Heart left ventricle (tissue), 13 donors: Measurements from ENCODE around the gene AFF3.

ENCODE experiments used
- POLR2A ChIP-seq, 2 donors: fragments of 450-650 bp; IDR thresholded peaks; one replicate each; pipeline ENCODE4 v1.6.1; 2017; ENCODE audit warnings: antibody characterized with exemption in 2 of 2, mild to moderate bottlenecking in 2 of 2, moderate library complexity in 2 of 2
- TF ChIP-seq, protein P1 (sequence below), 12 donors: fragments of 200-600 bp; sonication (generic) in 4 of 12; IDR thresholded peaks; one replicate each; pipeline versions ENCODE4 v1.5.0 to v1.8.0; 2018 to 2022; ENCODE audit warnings: antibody characterized with exemption in 12 of 12, mild to moderate bottlenecking in 5 of 12
- donor health status: ischemic (EF 13 %, LVEDD 7.1; RV severe dilation, severe dysfunction).
- donor health status: DM: no; HTN: yes; CAD: no.
- donor health status: DM: no; HTN: no; CAD: no.
- donor health status: ischemic (EF 25% LVEDD 6.9; RV normal size, moderate dysfunction).
- donor health status: ischemic (EF 25% LVEDD 5.7; RV mildly dilated, moderate dysfunction).
- donor health status: ischemic (EF 35%, LVEDD 5.7; RV mildly dilated, moderate dysfunction).
- donor health status: nonischemic (EF 11% LVEDD 7.7; RV severe dilation, severe dysfunction).
- donor health status: DM: yes; HTN: yes; CAD: no.
- donor health status: PGD.
- donor health status: ischemic (EF 29% LVEDD 5.4; RV normal size, mild dysfunction).
- donor health status: nonischemic (EF 23%, LVEDD 6.1; RV moderate dilation, normal function).

DNA sequence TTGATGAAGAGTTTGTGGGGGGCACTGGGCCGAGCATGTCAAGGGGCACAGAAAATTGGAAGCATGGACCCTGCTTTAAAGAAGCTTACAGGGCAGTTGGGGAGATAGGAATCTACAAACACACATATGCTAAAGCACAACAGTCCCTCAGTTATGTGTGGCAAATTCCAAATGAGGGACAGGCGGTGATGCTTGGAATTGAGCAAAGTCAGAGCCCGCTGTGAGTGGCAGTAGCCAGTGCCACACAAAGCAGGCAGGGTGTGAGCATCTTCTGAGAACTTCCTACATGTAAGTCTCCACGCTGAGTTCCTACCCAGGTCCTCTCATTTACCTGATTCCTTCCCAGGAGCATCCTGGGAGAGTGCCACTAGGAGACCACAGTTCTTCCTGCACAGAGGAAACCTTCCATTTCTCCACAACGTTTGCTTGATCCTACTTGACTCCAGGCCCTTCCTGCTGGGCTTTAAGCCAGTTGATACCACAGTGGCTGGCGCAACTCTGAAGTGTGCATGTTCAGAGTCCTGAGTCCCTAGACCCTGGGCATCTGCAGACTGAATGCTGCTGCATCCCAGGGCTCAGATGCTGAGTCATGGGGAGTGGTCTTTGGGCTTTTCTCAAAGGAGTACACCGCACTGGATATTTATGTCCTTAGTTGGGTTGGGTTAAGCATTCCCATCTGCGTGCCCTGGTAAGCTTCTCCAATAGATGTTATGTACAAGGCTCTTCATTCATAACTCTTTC is 365.3 kb downstream of the AFF3 start:
- TF ChIP-seq, protein P1, sequence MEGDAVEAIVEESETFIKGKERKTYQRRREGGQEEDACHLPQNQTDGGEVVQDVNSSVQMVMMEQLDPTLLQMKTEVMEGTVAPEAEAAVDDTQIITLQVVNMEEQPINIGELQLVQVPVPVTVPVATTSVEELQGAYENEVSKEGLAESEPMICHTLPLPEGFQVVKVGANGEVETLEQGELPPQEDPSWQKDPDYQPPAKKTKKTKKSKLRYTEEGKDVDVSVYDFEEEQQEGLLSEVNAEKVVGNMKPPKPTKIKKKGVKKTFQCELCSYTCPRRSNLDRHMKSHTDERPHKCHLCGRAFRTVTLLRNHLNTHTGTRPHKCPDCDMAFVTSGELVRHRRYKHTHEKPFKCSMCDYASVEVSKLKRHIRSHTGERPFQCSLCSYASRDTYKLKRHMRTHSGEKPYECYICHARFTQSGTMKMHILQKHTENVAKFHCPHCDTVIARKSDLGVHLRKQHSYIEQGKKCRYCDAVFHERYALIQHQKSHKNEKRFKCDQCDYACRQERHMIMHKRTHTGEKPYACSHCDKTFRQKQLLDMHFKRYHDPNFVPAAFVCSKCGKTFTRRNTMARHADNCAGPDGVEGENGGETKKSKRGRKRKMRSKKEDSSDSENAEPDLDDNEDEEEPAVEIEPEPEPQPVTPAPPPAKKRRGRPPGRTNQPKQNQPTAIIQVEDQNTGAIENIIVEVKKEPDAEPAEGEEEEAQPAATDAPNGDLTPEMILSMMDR (IDR thresholded peaks at IDR 0.05) = no peak
- TF ChIP-seq POLR2A (IDR thresholded peaks at IDR 0.05) = no peak
